GM10266 (cell line): ENCODE data around the gene FFAR1.
"Not testable (repeated sequence)": the region's sequence is repeated elsewhere in the genome, so short reads cannot be mapped to it uniquely, and the experiment has no call there.

Experiments used
- DNase-seq: peaks from one replicate; pipeline ENCODE4 v3.0.0; 2012; ENCODE audit errors: extremely low spot score
- CTCF ChIP-seq: IDR thresholded peaks from 2 replicates; pipeline ENCODE4 v1.5.1; 2012; ENCODE audit warnings: mild to moderate bottlenecking, low read depth; ENCODE audit not compliant: control insufficient read depth, insufficient read depth; ENCODE audit errors: missing control alignments

FFAR1 gene

GRCh38 chr19:35373492-35373891, 25.8 kb downstream of the FFAR1 start:
- no peak for DNase-seq
- TF ChIP-seq CTCF: no peak

- DNase-seq: not testable (repeated sequence)
Observed at GRCh38 chr19:35374031-35374430, 26.3 kb downstream of the FFAR1 start.

GRCh38 chr19:35375505-35376307, 28.0 kb downstream of the FFAR1 start:
- no peak for DNase-seq
- TF ChIP-seq CTCF: no peak

- no peak for TF ChIP-seq CTCF
- DNase-seq: no peak
Observed at GRCh38 chr19:35377656-35378055, 30.0 kb downstream of the FFAR1 start.

GRCh38 chr19:35378356-35378755, 30.7 kb downstream of the FFAR1 start:
- no peak for TF ChIP-seq CTCF
- no peak for DNase-seq

- DNase-seq: not testable (repeated sequence)
Observed at GRCh38 chr19:35379545-35379944, 31.8 kb downstream of the FFAR1 start.

GRCh38 chr19:35379992-35380391, 32.3 kb downstream of the FFAR1 start:
- no peak for DNase-seq
- no peak for TF ChIP-seq CTCF

- no peak for TF ChIP-seq CTCF
- DNase-seq: no peak
Observed at GRCh38 chr19:35380450-35381124, 32.9 kb downstream of the FFAR1 start.
